GM19239 (cell line): ENCODE data around the gene LTB4R.

ENCODE experiments used
- DNase-seq: peaks from one replicate; pipeline ENCODE4 v3.0.0; 2011; ENCODE audit warnings: low spot score; ENCODE audit not compliant: insufficient read length
- FAIRE-seq: peaks from 2 replicates; lab custom pipeline; 2011; peaks lifted over from hg19 to GRCh38; lab: Jason Lieb, UNC

Gene LTB4R, protein sequence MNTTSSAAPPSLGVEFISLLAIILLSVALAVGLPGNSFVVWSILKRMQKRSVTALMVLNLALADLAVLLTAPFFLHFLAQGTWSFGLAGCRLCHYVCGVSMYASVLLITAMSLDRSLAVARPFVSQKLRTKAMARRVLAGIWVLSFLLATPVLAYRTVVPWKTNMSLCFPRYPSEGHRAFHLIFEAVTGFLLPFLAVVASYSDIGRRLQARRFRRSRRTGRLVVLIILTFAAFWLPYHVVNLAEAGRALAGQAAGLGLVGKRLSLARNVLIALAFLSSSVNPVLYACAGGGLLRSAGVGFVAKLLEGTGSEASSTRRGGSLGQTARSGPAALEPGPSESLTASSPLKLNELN

DNA sequence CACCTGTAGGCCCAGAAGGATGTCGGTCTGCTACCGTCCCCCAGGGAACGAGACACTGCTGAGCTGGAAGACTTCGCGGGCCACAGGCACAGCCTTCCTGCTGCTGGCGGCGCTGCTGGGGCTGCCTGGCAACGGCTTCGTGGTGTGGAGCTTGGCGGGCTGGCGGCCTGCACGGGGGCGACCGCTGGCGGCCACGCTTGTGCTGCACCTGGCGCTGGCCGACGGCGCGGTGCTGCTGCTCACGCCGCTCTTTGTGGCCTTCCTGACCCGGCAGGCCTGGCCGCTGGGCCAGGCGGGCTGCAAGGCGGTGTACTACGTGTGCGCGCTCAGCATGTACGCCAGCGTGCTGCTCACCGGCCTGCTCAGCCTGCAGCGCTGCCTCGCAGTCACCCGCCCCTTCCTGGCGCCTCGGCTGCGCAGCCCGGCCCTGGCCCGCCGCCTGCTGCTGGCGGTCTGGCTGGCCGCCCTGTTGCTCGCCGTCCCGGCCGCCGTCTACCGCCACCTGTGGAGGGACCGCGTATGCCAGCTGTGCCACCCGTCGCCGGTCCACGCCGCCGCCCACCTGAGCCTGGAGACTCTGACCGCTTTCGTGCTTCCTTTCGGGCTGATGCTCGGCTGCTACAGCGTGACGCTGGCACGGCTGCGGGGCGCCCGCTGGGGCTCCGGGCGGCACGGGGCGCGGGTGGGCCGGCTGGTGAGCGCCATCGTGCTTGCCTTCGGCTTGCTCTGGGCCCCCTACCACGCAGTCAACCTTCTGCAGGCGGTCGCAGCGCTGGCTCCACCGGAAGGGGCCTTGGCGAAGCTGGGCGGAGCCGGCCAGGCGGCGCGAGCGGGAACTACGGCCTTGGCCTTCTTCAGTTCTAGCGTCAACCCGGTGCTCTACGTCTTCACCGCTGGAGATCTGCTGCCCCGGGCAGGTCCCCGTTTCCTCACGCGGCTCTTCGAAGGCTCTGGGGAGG lies at the start of gene LTB4R:
LTB4R (plus strand) TSS at position 857 of the 959 bp plus-strand sequence. CDS start 4,150 bp downstream, outside the sequence.
- DNase-seq, result peak; percentile 76
- FAIRE-seq, result peak; percentile 81

GRCh38 chr14:24261969-24262327 lies 49.4 kb upstream of the LTB4R start:
- DNase-seq, result no peak

GRCh38 chr14:24262821-24263733 lies 48.2 kb upstream of the LTB4R start, which contains the start of gene TGM1:
Gene TGM1, minus strand, starts transcription at chr14:24263177. Its CDS starts 825 bp downstream, at chr14:24262352.
- DNase-seq (no peak), FAIRE-seq (no peak)

More at GRCh38 chr14:24261969-24262327, 49.4 kb upstream of the LTB4R start:
- no peak for FAIRE-seq

- FAIRE-seq (no peak), DNase-seq (no peak)
Measured at GRCh38 chr14:24263848-24264247, 47.5 kb upstream of the LTB4R start.

- DNase-seq (no peak), FAIRE-seq (no peak)
Measured at GRCh38 chr14:24264298-24264697, 47.0 kb upstream of the LTB4R start.

DNA sequence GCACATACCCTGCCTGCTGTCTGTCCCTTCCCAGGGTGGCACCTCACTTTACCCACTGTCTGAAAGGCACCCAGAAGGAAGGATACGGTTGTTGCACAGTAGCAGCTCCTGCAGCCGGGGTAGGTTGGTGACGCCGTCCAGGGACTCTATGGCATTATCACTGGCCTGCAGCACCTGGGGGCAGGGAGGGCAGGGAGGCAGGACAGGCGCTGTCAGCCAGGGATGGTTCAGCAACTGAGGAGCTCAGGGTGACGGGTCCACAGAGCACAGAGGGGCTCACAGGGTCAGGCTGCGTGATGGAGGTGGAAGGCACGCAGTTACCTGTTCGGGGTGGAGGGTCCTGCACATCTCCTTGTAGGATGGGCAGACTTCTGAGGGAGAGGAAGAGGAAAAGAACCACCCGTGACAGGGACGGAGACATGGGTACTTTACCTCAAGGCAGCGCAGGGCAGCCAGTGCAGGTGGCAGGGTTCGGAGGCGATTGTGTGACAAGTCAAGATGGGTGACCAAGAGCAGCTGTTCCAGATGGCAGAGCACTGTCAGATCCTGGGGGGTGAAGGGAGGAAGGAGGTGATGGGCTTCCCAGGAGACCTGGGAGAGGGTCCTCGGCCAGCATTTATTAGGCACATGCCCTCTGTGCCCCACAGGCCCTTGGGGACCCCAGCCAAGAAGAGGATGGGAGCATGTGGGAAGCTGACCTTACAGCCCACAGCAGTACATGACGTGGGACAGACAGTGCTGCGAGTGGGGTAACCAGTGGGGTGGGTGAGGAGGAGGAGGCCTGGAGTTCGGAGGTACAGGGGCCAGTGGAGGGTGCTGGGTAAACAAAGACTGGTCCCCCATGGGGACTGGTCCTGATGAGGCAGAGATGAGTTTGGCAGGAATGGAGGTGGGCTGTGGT lies 44.7 kb upstream of the LTB4R start:
- no peak for FAIRE-seq
- DNase-seq, result no peak

- DNase-seq (no peak), FAIRE-seq (no peak)
Measured at GRCh38 chr14:24267516-24267915, 43.8 kb upstream of the LTB4R start.

- DNase-seq (no peak), FAIRE-seq (no peak)
Measured at GRCh38 chr14:24268225-24268624, 43.1 kb upstream of the LTB4R start.

DNA sequence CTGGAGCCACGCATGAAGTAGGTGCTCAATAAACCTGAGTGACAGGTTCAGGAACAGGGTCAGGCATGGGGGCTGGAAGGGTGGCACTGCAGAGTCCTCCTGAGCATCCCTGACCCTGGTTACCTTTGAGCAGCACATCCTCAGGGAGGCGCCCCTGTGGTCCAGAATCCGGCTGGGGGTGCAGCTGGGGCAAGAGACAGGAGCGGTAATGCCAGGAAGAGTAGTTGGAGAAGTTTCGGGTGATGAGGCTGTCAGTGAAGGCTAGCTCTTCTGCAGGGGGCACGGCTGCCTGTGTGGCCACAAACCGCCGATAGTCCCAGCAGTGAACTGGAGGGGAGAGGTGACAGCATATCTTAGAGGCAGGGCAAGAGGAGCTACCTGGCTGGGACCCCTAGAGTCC lies 41.9 kb upstream of the LTB4R start:
- no peak for FAIRE-seq
- no peak for DNase-seq

DNA sequence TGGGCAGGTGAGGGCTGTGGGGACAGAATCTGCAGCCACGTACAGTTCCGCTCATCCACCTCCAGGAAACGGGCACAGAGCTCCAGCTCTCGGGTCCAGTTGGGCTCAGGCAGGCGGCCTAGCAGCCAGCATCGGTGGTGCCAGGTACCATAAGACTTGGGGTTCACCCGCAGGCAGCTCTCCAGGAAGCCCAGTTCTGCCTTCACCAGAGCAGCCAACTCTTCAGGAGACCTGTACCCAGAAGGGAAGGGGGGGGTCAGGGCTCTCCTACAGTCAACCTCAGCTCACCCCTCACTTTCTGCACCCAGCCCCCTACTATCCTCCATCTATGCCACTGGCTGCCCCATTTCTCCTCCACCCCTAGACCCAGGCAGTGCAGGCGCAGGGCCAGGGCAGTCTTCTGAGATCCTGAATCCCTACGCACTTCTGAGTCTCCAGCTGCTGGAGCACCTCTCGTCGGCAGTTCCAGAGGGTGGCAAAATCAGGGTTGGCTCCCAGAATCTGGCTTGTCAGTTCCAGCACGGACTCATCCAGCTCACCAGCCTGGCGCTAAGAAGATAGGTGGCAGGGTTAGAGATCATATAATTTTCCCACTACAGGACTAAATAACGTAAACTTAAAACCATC lies 41.3 kb upstream of the LTB4R start:
- DNase-seq (no peak), FAIRE-seq (no peak)

- no peak for DNase-seq
- no peak for FAIRE-seq
Measured at GRCh38 chr14:24270537-24271133, 40.7 kb upstream of the LTB4R start.

DNA sequence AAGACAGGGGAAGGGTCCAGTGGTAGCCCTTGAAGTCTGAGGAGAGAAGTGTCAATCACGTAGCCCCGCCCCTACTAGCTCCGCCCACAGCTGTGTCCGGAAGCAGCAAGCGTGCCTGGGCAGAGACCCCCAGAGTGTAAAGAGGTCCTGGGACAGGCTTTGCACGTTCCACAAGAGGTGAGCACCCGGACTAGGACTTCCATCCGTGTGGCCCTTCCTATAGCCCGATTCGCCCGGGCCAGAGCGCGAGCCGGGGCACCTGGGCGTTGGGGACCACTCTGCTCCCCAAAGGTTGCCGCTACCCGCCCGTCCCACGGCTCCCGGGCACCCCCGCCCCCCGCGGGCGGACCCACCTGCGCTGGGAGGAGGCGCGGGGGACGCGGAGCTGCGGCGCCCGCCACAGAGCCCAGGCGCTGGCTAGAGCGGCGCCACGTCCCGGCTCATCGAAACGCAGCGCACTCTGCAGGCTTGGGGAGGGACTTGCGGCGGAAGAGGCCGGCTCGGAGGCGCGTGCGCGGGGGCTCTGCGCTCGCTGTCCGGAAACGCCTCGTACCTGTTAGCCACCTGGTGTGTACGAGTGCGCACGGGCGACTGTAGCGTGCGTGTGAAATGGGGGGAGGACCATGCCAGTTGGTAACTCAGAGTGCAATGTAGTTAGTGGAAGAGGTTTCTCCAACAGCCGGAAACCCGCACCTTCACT lies 40.0 kb upstream of the LTB4R start, which contains the start of gene RABGGTA:
RABGGTA (minus strand) TSS at position 464 of the 700 bp plus-strand sequence. CDS start 482 bp downstream, outside the sequence.
- peak; percentile 82 for FAIRE-seq
- DNase-seq, result peak; percentile 91

- no peak for FAIRE-seq
- DNase-seq, result no peak
Measured at GRCh38 chr14:24271834-24272263, 39.5 kb upstream of the LTB4R start.

DNA sequence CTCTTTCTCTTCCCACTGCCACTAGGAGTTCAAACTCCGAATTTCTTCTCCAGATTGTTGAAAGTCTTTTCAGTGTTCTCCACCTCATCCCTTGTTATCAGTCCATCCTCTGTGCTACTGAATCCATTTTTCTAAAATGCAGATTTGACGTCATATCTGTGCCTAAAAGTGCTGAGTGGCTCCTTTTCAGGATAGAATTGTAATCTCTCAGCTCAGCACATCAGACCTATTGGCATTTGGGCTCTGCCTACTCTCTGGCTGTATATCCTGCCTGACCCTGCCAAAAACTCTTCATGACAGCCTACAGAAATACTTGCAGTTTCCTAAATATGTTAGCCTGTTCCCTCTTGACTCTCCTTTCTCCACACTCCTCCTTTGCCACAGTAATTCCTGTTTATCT lies 38.8 kb upstream of the LTB4R start:
- DNase-seq (no peak), FAIRE-seq (no peak)

GRCh38 chr14:24273422-24273998 lies 37.8 kb upstream of the LTB4R start:
- no peak for DNase-seq
- FAIRE-seq, result no peak

DNA sequence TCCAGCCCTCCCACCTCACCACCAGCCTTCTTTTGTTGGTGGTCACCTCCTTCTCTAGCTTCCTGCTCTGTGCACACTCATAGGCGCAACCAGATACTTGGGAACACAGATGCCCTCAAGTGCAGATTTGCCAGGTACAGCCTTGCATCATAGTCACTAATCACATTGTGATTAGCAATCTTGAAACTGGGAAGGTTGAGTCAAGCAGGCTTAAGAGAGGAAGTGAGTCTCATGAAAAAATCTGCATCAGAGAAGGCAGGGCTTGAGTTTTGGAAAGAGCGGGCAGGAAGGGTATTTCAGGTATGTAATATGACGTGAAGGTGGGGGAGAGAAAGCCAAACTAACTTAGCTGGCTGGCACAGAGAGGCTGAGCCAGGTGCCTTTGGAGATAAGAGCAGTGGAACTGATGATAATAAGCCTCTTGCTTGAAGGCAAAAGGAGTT lies 37.2 kb upstream of the LTB4R start:
- DNase-seq, result peak; percentile 60
- FAIRE-seq, result peak; percentile 96

GRCh38 chr14:24277071-24277470 lies 34.2 kb upstream of the LTB4R start:
- DNase-seq (no peak), FAIRE-seq (no peak)
